Activated CD4-positive, alpha-beta T cell treated with anti-CD3 and anti-CD28 coated beads, Interleukin-2, Interleukin-4, amounts not matched to agents 100 ng/mL and 50 ng/mL, durations not matched to agents 16 hours and 8 hours (primary cell): ENCODE results near the gene XPC.
"Not testable (repeated sequence)": the region's sequence is repeated elsewhere in the genome, so short reads cannot be mapped to it uniquely, and the experiment has no call there.

Experiments used
- DNase-seq: peaks from one replicate; pipeline ENCODE4 v3.0.0-alpha.2; 2020; ENCODE audit warnings: low spot score

Gene XPC

GRCh38 chr3:14119651-14120050 lies 58.8 kb downstream of the XPC start:
- DNase-seq, result no peak

GRCh38 chr3:14118400-14119381 lies 59.7 kb downstream of the XPC start:
- no peak for DNase-seq

GRCh38 chr3:14117468-14118399 lies 60.7 kb downstream of the XPC start:
- no peak for DNase-seq

- no peak for DNase-seq
Observed at GRCh38 chr3:14113965-14114635, 64.3 kb downstream of the XPC start.

GRCh38 chr3:14110699-14111098 lies 67.7 kb downstream of the XPC start:
- DNase-seq, result no peak

- DNase-seq, result not testable (repeated sequence)
Observed at GRCh38 chr3:14109821-14110220, 68.6 kb downstream of the XPC start.

- DNase-seq, result no peak
Observed at GRCh38 chr3:14097616-14098391, 80.6 kb downstream of the XPC start.

- no peak for DNase-seq
Observed at GRCh38 chr3:14096742-14097141, 81.7 kb downstream of the XPC start.
